ENCODE data around the gene SLC2A13.

The SLC2A13 gene

GRCh38 chr12:39779768-39780340 lies 326.0 kb downstream of the SLC2A13 start (continued):
- no peak for TF ChIP-seq ZNF266 (tag by site-specific recombination; IDR thresholded peaks at IDR 0.05; ENCODE audit: low read depth)
- TF ChIP-seq SCRT1 (tag by site-specific recombination; IDR thresholded peaks at IDR 0.05; ENCODE audit: borderline replicate concordance), result peak; percentile 54; the same call in 1 of the 2 replicates
- no peak for TF ChIP-seq ZFHX2 (tag by site-specific recombination; conservative IDR thresholded peaks at IDR 0.05)
- TF ChIP-seq ZNF580 (tag by site-specific recombination; IDR thresholded peaks at IDR 0.05), result peak; percentile 84
- no peak for TF ChIP-seq ZBTB7A (tag by site-specific recombination; IDR thresholded peaks at IDR 0.05; ENCODE audit: low read depth)
- TF ChIP-seq SP2 (tag by site-specific recombination; IDR thresholded peaks at IDR 0.05), result no peak
- no peak for TF ChIP-seq ZNF785 (tag by site-specific recombination; IDR thresholded peaks at IDR 0.05)
- peak; percentile 84 for TF ChIP-seq OVOL3 (tag by site-specific recombination; IDR thresholded peaks at IDR 0.05)
- no peak for TF ChIP-seq ZNF624 (tag by site-specific recombination; IDR thresholded peaks at IDR 0.05)
- TF ChIP-seq ZNF292 (tag by site-specific recombination; IDR thresholded peaks at IDR 0.05; ENCODE audit: borderline replicate concordance, low read depth), result no peak
- 0 out of 2 replicates have a peak, but pooled peaks have one; percentile 23 for TF ChIP-seq MZF1 (tag by site-specific recombination; IDR thresholded peaks at IDR 0.05; ENCODE audit: borderline replicate concordance)
- TF ChIP-seq ZNF335 (tag by site-specific recombination; conservative IDR thresholded peaks at IDR 0.05), result no peak
- no peak for TF ChIP-seq PRDM10 (tag by site-specific recombination; IDR thresholded peaks at IDR 0.05)
- TF ChIP-seq FEZF1 (tag by site-specific recombination; IDR thresholded peaks at IDR 0.05), result peak; percentile 90
- TF ChIP-seq ZFP41 (tag by site-specific recombination; IDR thresholded peaks at IDR 0.05; ENCODE audit: borderline replicate concordance), result no peak
- TF ChIP-seq WT1 (tag by site-specific recombination; IDR thresholded peaks at IDR 0.05), result peak; percentile 80
- TF ChIP-seq ZNF510 (tag by site-specific recombination; IDR thresholded peaks at IDR 0.05; ENCODE audit: insufficient replicate concordance), result no peak
- no peak for TF ChIP-seq ZNF274 (IDR thresholded peaks at IDR 0.05; ENCODE audit: low read length)
- no peak for TF ChIP-seq ZNF274 (tag by site-specific recombination; IDR thresholded peaks at IDR 0.05; ENCODE audit: borderline replicate concordance)
- TF ChIP-seq ZNF585B (tag by site-specific recombination; IDR thresholded peaks at IDR 0.05), result no peak
- TF ChIP-seq CTCF (tag by site-specific recombination; IDR thresholded peaks at IDR 0.05), result no peak
- no peak for TF ChIP-seq BCL6B (tag by site-specific recombination; IDR thresholded peaks at IDR 0.05)
- peak; percentile 72 for TF ChIP-seq ZXDB (tag by site-specific recombination; IDR thresholded peaks at IDR 0.05)
- TF ChIP-seq OSR2 (tag by site-specific recombination; IDR thresholded peaks at IDR 0.05), result peak; percentile 64; the same call in 1 of the 2 replicates
- TF ChIP-seq ZNF513 (tag by site-specific recombination; IDR thresholded peaks at IDR 0.05), result no peak
- peak; percentile 92 for TF ChIP-seq ZNF843 (tag by site-specific recombination; IDR thresholded peaks at IDR 0.05)
- no peak for TF ChIP-seq SETDB1 (IDR thresholded peaks at IDR 0.05; ENCODE audit: insufficient read length, low read length)
- no peak for TF ChIP-seq ZNF558 (tag by site-specific recombination; IDR thresholded peaks at IDR 0.05)
- TF ChIP-seq ZNF548 (tag by site-specific recombination; IDR thresholded peaks at IDR 0.05), result no peak
- TF ChIP-seq ZNF302 (tag by site-specific recombination; IDR thresholded peaks at IDR 0.05; ENCODE audit: low read depth), result no peak
- no peak for TF ChIP-seq MEIS1 (CRISPR knock-in tag; IDR thresholded peaks at IDR 0.05; ENCODE audit: borderline replicate concordance)

Measured in HEK293 (cell line).